Stimulated activated CD4-positive, alpha-beta T cell treated with anti-CD3 and anti-CD28 coated beads, Interleukin-1b, Interleukin-23, amount 100 ng/mL, for 24 hours (primary cell): Measurements from ENCODE around the gene TAF11L11.
"Not testable (repeated sequence)": the region's sequence is repeated elsewhere in the genome, so short reads cannot be mapped to it uniquely, and the experiment has no call there.

Source experiments
- DNase-seq, 4 experiments: peaks; one replicate each; pipeline ENCODE4 v3.0.0-alpha.2; 2020; ENCODE audit warnings: low read depth in 4 of 4, low spot score in 1 of 4

TAF11L11 gene

DNA sequence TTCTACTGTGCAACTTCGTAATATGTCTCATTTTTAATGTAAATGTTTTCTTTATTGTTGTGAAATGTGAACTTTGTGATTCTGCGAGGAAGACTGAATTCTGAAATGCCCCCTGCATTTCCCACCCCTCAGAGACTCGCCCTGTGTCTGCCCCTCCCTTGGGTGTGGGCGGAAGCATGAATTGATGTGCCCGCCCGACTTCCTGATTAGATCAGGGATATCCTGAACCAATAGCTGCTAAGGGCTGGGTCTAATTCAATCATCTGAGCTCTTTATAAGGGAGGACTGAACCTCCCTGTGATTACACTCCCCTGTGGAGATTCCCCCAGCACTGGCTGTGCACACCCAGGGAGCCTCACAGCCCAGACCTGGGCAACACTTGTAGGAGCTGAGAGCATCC lies at the start of gene TAF11L11:
TSS of gene TAF11L11 (plus strand) at position 304 of the 400 bp plus-strand sequence.
- DNase-seq = not testable (repeated sequence)

DNA sequence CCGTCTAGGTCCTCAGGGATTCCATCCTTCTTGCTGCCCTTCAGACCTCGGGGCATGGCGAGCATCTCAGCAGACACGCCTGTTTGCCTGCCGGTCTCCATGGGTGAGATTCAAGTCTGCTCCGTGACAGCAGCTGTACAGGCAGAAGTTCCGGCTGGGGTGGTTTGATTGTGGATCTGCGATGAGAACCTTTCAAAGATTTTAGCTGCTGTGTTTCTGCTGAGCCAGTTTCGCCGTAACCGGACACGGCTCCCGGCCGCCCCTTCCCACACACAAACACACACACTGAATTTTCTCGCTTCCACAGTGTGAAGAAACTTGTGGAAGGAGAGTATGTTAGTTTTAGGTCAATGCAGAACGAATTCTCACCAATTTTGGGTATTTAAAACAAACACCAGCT lies 18.3 kb upstream of the TAF11L11 start, which contains the start of gene TAF11L7:
TSS of gene TAF11L7 (minus strand) at position 101 of the 400 bp plus-strand sequence.
- DNase-seq = not testable (repeated sequence)

DNA sequence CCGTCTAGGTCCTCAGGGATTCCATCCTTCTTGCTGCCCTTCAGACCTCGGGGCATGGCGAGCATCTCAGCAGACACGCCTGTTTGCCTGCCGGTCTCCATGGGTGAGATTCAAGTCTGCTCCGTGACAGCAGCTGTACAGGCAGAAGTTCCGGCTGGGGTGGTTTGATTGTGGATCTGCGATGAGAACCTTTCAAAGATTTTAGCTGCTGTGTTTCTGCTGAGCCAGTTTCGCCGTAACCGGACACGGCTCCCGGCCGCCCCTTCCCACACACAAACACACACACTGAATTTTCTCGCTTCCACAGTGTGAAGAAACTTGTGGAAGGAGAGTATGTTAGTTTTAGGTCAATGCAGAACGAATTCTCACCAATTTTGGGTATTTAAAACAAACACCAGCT lies 13.1 kb upstream of the TAF11L11 start, which contains the start of gene TAF11L8:
TSS of gene TAF11L8 (minus strand) at position 101 of the 400 bp plus-strand sequence.
- not testable (repeated sequence) for DNase-seq

GRCh38 chr5:17594255-17594654 lies 9.7 kb upstream of the TAF11L11 start, which contains the start of gene TAF11L9:
TAF11L9 (minus strand) TSS chr5:17594394.
- not testable (repeated sequence) for DNase-seq

- not testable (repeated sequence) for DNase-seq
Measured at GRCh38 chr5:17597728-17598127, 6.3 kb upstream of the TAF11L11 start, which contains the start of gene TAF11L10. TAF11L10 (minus strand) TSS chr5:17597828.

GRCh38 chr5:17604951-17605350 lies 968 bp downstream of the TAF11L11 start:
- DNase-seq = no peak

DNA sequence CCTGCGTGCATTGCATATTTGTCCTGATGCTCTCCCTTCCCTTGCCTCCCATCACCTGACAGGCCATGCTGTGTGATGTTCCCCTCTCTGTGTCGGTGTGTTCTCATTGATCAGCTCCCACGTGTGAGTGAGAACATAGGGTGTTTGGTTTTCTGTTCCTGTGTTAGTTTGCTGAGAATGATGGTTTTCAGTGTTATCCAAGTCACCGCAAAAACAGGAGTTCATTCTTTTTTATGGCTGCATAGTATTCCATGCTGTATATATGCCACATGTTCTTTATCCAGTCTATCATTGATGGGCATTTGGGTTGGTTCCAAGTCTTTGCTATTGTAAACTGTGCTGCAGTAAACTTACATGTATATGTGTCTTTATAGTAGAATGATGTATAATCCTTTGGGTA lies 3.5 kb downstream of the TAF11L11 start:
- not testable (repeated sequence) for DNase-seq

DNA sequence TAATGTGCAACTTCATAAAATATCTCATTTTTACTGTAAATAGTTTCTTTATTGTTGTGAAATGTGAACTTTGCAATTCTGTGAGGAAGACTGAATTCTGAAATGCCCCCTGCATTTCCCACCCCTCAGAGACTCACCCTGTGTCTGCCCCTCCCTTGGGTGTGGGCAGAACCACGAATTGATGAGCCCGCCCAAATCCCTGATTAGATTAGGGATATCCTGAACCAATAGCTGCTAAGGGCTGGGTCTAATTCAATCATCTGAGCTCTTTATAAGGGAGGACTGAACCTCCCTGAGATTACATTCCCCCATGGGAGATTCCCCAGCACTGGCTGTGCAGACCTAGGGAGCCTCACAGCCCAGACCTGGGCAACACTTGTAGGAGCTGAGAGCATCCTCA lies 6.1 kb downstream of the TAF11L11 start, which contains the start of gene TAF11L12:
TSS of gene TAF11L12 (plus strand) at position 301 of the 400 bp plus-strand sequence.
- not testable (repeated sequence) for DNase-seq

DNA sequence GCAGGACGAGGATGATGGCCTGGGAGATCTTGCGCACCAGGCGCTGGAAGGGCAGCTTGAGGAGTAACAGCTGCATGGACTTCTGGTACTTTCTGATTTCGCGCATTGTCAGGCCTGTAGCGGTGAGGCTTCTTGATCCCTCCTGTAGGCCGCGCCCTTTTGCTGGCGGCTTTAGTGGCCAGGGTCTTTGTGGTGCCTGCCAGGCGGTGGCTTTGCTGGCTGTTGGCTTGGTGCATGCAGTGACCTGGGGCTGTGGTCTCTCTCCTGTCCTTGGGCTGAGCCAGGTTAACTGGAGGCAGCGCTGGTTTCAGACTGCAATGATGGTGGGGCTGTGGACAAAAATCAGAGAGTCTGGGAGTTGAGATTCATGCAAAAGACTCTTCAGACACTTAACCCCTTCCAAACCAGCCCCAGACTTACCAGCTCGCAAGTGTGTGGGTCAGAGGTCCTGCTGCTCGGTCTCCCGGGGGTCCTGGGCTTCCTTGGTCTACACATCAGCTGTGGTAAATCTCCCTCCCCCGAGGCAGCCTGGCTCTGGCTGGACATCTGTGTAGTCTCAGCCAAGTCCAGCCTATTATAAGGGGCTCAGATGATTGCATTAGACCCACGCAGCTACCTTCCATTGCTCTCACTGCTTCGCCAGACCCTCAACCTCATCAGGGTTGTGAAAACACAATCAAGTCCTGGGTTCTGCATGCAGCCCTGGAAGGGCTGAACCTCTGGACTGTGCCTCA lies 11.1 kb downstream of the TAF11L11 start:
- DNase-seq = no peak

DNA sequence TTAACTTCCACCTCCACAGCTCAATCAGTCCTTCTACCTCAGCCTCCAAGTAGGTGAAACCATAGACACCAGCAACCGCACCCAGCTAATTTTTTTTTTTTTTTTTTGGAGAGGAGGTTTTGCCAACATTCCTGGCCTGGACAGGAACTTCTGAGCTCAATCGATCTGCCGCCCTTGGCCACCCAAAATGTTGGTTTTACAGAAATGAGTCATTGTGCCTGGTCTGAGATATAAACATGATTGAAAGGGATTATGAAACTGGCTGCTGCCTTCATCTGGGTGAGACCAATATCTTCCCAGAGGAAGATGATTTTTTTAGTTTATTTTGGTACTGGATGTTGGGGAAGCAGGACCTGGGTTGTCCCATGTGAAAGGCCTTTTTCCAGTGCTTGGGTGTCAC lies 15.4 kb downstream of the TAF11L11 start:
- DNase-seq = no peak

- no peak for DNase-seq
Measured at GRCh38 chr5:17620627-17621026, 16.6 kb downstream of the TAF11L11 start.

DNA sequence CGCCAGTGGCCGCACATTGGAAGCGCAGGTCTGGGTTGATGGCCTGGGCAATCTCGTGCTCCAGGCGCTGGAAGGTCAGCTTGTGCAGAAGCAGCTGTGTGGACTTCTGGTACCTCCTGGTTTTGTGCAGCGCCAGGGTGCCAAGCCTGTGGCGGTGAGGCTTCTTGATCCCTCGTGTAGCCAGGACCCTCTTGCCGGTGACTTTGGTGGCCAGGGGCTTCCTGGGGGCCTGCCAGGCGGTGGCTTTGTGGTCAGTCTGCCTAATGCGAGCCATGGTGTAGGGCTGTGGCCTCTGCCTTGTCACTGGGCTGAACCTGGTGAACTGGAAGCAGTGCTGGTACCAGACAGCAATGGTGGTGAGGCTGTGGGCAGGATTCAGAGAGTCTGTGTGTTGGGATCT lies 21.7 kb downstream of the TAF11L11 start:
- no peak for DNase-seq

GRCh38 chr5:17631788-17632187 lies 27.8 kb downstream of the TAF11L11 start, which contains the start of gene TAF11L13:
TAF11L13 (plus strand) TSS chr5:17632088.
- not testable (repeated sequence) for DNase-seq

- DNase-seq = no peak
Measured at GRCh38 chr5:17634160-17634559, 30.2 kb downstream of the TAF11L11 start, which contains the start of gene TAF11L14. TAF11L14 (plus strand) TSS chr5:17634460.

DNA sequence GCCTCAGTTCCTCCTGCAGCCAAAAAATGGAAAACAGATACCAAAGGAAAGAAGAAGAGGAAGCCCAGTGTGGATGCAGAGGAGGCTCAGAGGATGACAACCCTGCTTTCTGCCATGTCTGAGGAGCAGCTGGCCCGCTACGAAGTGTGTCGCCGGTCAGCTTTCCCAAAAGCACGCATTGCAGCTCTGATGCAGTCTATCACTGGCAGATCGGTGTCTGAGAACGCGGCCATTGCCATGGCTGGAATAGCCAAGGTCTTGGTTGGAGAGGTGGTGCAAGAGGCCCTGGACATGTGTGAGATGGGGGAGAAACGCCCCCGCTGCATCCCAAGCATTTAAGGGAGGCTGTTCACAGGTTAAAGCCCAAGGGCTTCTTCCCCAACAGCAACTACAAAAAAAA lies 45.2 kb downstream of the TAF11L11 start:
- not testable (repeated sequence) for DNase-seq

DNA sequence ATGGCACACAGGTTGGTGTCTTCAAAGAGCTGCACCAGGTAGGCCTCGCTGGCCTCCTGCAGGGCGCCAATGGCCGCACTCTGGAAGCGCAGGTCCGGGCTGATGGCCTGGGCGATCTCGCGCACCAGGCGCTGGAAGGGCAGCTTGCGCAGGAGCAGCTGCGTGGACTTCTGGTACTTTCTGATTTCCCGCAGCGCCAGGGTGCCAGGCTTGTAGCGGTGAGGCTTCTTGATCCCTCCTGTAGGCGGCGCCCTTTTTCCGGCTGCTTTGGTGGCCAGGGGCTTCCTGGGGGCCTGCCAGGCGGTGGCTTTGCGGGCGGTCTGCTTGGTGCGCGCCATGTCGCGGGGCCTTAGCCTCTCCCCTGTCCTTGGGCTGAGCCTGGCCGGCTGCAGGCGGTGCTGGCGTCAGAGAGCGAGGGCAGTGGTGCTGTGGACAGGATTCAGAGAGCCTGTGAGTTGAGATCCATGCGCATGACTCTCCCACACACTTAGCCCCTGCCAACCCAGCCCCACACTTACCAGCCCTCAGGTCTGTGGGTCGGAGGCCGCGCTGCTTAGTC lies 51.3 kb downstream of the TAF11L11 start:
- not testable (repeated sequence) for DNase-seq
